ENCODE data around the gene LRCOL1.

The LRCOL1 gene

GRCh38 chr12:132610051-132610759 is at the start of gene LRCOL1:
LRCOL1 (minus strand) TSS chr12:132610582; CDS start chr12:132606251, 4,331 bp downstream.
- no peak for DNase-seq

- no peak for DNase-seq
Observed at GRCh38 chr12:132660052-132660451, 49.7 kb upstream of the LRCOL1 start.

- DNase-seq: no peak
Observed at GRCh38 chr12:132659146-132659545, 48.8 kb upstream of the LRCOL1 start.

- DNase-seq: no peak
Observed at GRCh38 chr12:132658149-132658894, 47.9 kb upstream of the LRCOL1 start.

GRCh38 chr12:132657004-132657727 is 46.8 kb upstream of the LRCOL1 start:
- no peak for DNase-seq

- no peak for DNase-seq
Observed at GRCh38 chr12:132653567-132654290, 43.3 kb upstream of the LRCOL1 start.

- no peak for DNase-seq
Observed at GRCh38 chr12:132651444-132652100, 41.2 kb upstream of the LRCOL1 start.

- DNase-seq: no peak
Observed at GRCh38 chr12:132649226-132649945, 39.0 kb upstream of the LRCOL1 start.

GRCh38 chr12:132648616-132649225 is 38.3 kb upstream of the LRCOL1 start:
- DNase-seq: no peak

- no peak for DNase-seq
Observed at GRCh38 chr12:132647858-132648257, 37.5 kb upstream of the LRCOL1 start.

- DNase-seq: no peak
Observed at GRCh38 chr12:132646850-132647249, 36.5 kb upstream of the LRCOL1 start.

- no peak for DNase-seq
Observed at GRCh38 chr12:132642846-132643835, 32.8 kb upstream of the LRCOL1 start.

GRCh38 chr12:132641811-132642650 is 31.6 kb upstream of the LRCOL1 start:
- DNase-seq: no peak

GRCh38 chr12:132640936-132641335 is 30.6 kb upstream of the LRCOL1 start:
- no peak for DNase-seq

- DNase-seq: no peak
Observed at GRCh38 chr12:132639956-132640520, 29.7 kb upstream of the LRCOL1 start.

- no peak for DNase-seq
Observed at GRCh38 chr12:132638541-132639408, 28.4 kb upstream of the LRCOL1 start.

GRCh38 chr12:132637811-132638210 is 27.4 kb upstream of the LRCOL1 start:
- DNase-seq: no peak
